Naive thymus-derived CD4-positive, alpha-beta T cell (primary cell): ENCODE measurements around the gene AMOTL1. TPM values are rescaled to one million over a fixed set of nuclear protein-coding genes. Genes with fewer than 3 reads are reported as not detected.

Source experiments
- ATAC-seq: fragments of 150-1000 bp; cut with Tn5 transposase; 2 replicates; pipeline ENCODE4 v1.10.0; 2021; ENCODE audit warnings: mild to moderate bottlenecking, moderate library complexity
- CTCF ChIA-PET: fragments of 350-600 bp; sonication (Branson Sonifier 250); formaldehyde crosslinking; loops from one replicate; lab custom pipeline; 2021; ENCODE audit warnings: antibody characterized with exemption; lab: Charles Lee
- POLR2A ChIA-PET: fragments of 350-600 bp; sonication (Branson Sonifier 250); formaldehyde crosslinking; loops from one replicate; lab custom pipeline; 2021; ENCODE audit warnings: antibody characterized with exemption, inconsistent platforms; lab: Charles Lee
- DNase-seq, 9 donors: peaks; one replicate each; pipeline versions ENCODE4 v3.0.0 to v3.0.0-alpha.2; 2020 to 2022; ENCODE audit warnings: mixed read lengths in 1 of 9
- H3K27ac ChIP-seq: one replicate; pipeline ENCODE4 v1.7.0; 2013; ENCODE audit warnings: mild to moderate bottlenecking, low read depth, low read length, moderate library complexity
- H3K27me3 ChIP-seq, 2 donors: one replicate each; pipeline ENCODE4 v1.7.0; 2013; ENCODE audit warnings: low read length in 2 of 2, mild to moderate bottlenecking in 2 of 2, moderate library complexity in 2 of 2; ENCODE audit not compliant: control insufficient read depth in 2 of 2, insufficient read depth in 2 of 2
- H3K36me3 ChIP-seq, 3 experiments: 1 replicate in 2 of 3; 2 replicates in 1 of 3; pipeline ENCODE4 v1.7.0; 2013; ENCODE audit warnings: low read length in 3 of 3, mild to moderate bottlenecking in 3 of 3, moderate library complexity in 1 of 3; ENCODE audit not compliant: insufficient read depth in 3 of 3, control insufficient read depth in 2 of 3
- H3K4me1 ChIP-seq, 2 donors: one replicate each; pipeline ENCODE4 v1.7.0; 2013; ENCODE audit warnings: low read length in 2 of 2, mild to moderate bottlenecking in 2 of 2, moderate library complexity in 1 of 2; ENCODE audit not compliant: control insufficient read depth in 2 of 2, insufficient read depth in 2 of 2
- H3K4me3 ChIP-seq: 2 replicates; pipeline ENCODE4 v1.7.0; 2013; ENCODE audit warnings: mild to moderate bottlenecking, low read length
- H3K9me3 ChIP-seq, 3 experiments: 1 replicate in 2 of 3; 2 replicates in 1 of 3; pipeline ENCODE4 v1.7.0; 2013; ENCODE audit warnings: low read length in 3 of 3; ENCODE audit not compliant: control insufficient read depth in 2 of 3
- H3K27ac Mint-ChIP-seq, 9 donors: one replicate each; pipeline ENCODE4 v1.8.0; 2020 to 2022; ENCODE audit warnings: mixed read lengths in 9 of 9, mild to moderate bottlenecking in 8 of 9, moderate library complexity in 5 of 9, inconsistent platforms in 2 of 9
- H3K27me3 Mint-ChIP-seq, 5 donors: one replicate each; pipeline ENCODE4 v1.8.0; 2021 to 2022; ENCODE audit warnings: mixed read lengths in 5 of 5, mild to moderate bottlenecking in 1 of 5
- H3K36me3 Mint-ChIP-seq, 5 donors: one replicate each; pipeline ENCODE4 v1.8.0; 2020 to 2022; ENCODE audit warnings: mixed read lengths in 5 of 5, mild to moderate bottlenecking in 3 of 5, inconsistent platforms in 1 of 5
- H3K4me1 Mint-ChIP-seq, 7 donors: one replicate each; pipeline ENCODE4 v1.8.0; 2020 to 2022; ENCODE audit warnings: mixed read lengths in 7 of 7, mild to moderate bottlenecking in 3 of 7, inconsistent platforms in 1 of 7
- H3K4me3 Mint-ChIP-seq, 10 donors: one replicate each; pipeline ENCODE4 v1.8.0; 2020 to 2022; ENCODE audit warnings: mild to moderate bottlenecking in 10 of 10, mixed read lengths in 10 of 10, moderate library complexity in 6 of 10, inconsistent platforms in 2 of 10
- H3K9me3 Mint-ChIP-seq, 11 donors: one replicate each; pipeline ENCODE4 v1.8.0; 2020 to 2022; ENCODE audit warnings: mixed read lengths in 11 of 11, mild to moderate bottlenecking in 4 of 11, inconsistent platforms in 1 of 11, moderate library complexity in 1 of 11
- intact Hi-C, 2 donors: fragments of 100-400 bp; cut with micrococcal nuclease; formaldehyde crosslinking; loops; one replicate each; pipeline ENCODE4 v1.15.1; 2023
- polyA plus RNA-seq, 2 donors: library from polyadenylated mRNA; unstranded; fragments of 300-500 nt; fragmentation: Illumina TruSeq; gene quantifications; one replicate each; pipeline ENCODE4 v1.2.3, GENCODE V29; 2021
- total RNA-seq, 6 experiments: library from RNA in 5 of 6; stranded (reverse) in 5 of 6; gene quantifications; 1 replicate in 5 of 6; 2 replicates in 1 of 6; pipeline ENCODE4 v1.2.3 and lab custom pipeline; 2021 to 2026

Gene AMOTL1
- total and polyA plus RNA-seq, 7 experiments from 2014 or later, result 0.05 to 6.3 (median 0.27) TPM; not detected in 2

- ATAC-seq, result no peak
- Histone ChIP-seq H3K4me1 (no peaks in the 10 kb centered on the region), H3K4me3 (no peak overlapping the region), H3K36me3 (no peaks in the 10 kb centered on the region), H3K9me3 (no peaks in the 10 kb centered on the region), H3K27ac (no peak overlapping the region), H3K27me3 (no peaks in the 10 kb centered on the region)
- Mint-ChIP-seq H3K36me3 (peaks cover 0 to 2% (median 0%) of the 10 kb centered on the region in 5 donors), H3K4me3 (no peak overlapping the region), H3K27ac (no peak overlapping the region), H3K27me3 (peaks cover 0 to 11% (median 5%) of the 10 kb centered on the region in 5 donors), H3K4me1 (no peaks in the 10 kb centered on the region), H3K9me3 (peaks cover 0 to 2% (median 0%) of the 10 kb centered on the region in 11 donors)
- intact Hi-C loops, result no loop called here
- DNase-seq, result no peak
- POLR2A ChIA-PET, result no interaction called here
- CTCF ChIA-PET, result no interaction called here
These were observed 26.4 kb downstream of the AMOTL1 start for GRCh38 chr11:94794287-94795168.

DNA sequence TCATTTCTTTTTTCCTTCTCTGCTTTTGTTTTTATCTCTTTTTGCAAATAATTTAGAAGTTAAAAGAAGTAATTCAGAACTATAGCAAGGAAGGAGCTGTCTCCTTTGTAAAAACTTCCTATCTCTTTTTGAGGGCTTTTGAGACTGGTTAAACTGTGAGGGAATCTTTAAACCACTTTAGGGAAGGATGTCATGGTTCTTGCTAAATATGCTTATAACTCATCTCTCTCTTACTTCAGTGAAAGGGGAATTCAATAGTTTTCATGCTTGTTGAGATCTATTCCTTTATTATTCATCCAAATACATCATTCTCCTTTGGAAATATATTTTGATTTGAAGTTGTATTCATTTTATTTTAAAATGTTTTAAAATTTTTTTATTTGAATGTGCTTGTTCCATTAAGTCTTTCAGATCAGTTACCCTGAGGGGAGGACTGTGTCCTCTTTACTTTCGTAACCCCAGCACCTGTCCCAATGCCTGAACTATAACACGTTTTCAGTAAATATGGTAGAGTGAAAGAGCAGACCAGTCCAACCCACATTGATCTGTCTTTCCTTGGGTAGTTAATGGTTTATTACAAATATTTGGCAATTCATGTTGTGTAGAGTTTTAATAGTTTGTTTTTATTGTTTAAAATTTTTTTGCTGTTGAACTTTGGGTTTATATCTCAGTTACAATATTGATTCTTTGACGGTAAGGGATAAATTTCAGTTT lies 27.5 kb downstream of the AMOTL1 start:
- Mint-ChIP-seq H3K4me1 (no peaks in the 10 kb centered on the region), H3K27me3 (peaks cover 0 to 11% (median 0%) of the 10 kb centered on the region in 5 donors), H3K27ac (no peak overlapping the region), H3K36me3 (peaks cover 0 to 2% (median 0%) of the 10 kb centered on the region in 5 donors), H3K9me3 (peaks cover 0 to 2% (median 0%) of the 10 kb centered on the region in 11 donors), H3K4me3 (no peak overlapping the region)
- no peak for ATAC-seq
- DNase-seq, result no peak
- intact Hi-C loops, result no loop called here
- Histone ChIP-seq H3K9me3 (no peaks in the 10 kb centered on the region), H3K4me1 (no peaks in the 10 kb centered on the region), H3K4me3 (no peak overlapping the region), H3K27me3 (no peaks in the 10 kb centered on the region), H3K27ac (no peak overlapping the region), H3K36me3 (no peaks in the 10 kb centered on the region)
- POLR2A ChIA-PET, result no interaction called here
- CTCF ChIA-PET, result no interaction called here

DNA sequence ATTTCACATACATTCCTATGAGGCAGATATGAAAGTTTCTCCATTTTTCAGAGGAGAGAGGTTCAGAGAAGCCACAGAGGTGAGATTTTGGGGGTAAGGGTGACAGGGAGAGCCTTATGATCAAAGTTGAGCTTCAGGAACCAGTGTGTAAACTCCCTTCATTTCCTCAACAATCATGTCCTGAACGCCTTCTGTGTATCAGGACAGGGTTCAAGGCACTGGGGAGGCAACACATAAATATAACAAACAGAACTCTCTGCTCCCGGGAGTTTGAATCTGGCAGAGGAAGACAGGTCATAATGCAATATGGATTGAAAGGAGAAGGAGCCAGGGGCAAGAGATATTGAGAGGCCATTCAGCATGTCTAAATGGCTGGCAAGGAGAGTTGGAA lies 28.0 kb downstream of the AMOTL1 start:
- Histone ChIP-seq H3K9me3 (no peaks in the 10 kb centered on the region), H3K4me3 (no peak overlapping the region), H3K27ac (no peak overlapping the region), H3K27me3 (no peaks in the 10 kb centered on the region), H3K36me3 (no peaks in the 10 kb centered on the region), H3K4me1 (no peaks in the 10 kb centered on the region)
- peaks cover 0 to 2% (median 0%) of the 10 kb centered on the region in 11 donors for H3K9me3 Mint-ChIP-seq
- DNase-seq (no peak), ATAC-seq (no peak)
- no peaks in the 10 kb centered on the region for H3K4me1 Mint-ChIP-seq
- POLR2A ChIA-PET, result no interaction called here
- H3K36me3 Mint-ChIP-seq, result peaks cover 0 to 2% (median 0%) of the 10 kb centered on the region in 5 donors
- H3K4me3 Mint-ChIP-seq, result no peak overlapping the region
- CTCF ChIA-PET, result no interaction called here
- no peak overlapping the region for H3K27ac Mint-ChIP-seq
- peaks cover 0 to 11% (median 0%) of the 10 kb centered on the region in 5 donors for H3K27me3 Mint-ChIP-seq
- intact Hi-C loops, result no loop called here

DNA sequence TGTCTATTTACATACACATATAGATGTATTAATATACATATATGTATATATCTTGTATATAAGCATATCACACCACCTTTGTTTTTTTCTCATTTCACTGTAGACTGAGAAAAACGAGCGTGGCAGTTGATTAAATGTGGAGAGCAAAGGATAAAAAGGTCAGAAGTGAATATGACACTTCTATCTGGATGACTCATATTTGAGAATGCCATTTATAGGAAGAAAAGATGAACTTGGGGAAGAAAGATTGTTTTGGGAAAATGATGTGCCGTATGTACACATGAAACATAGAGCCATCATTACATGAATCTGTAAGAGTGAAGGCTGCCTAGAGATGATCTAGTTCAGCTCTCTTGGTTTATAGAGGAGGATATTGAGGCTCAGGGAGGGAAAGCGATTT lies 28.7 kb downstream of the AMOTL1 start:
- Mint-ChIP-seq H3K4me3 (no peak overlapping the region), H3K4me1 (no peaks in the 10 kb centered on the region), H3K27me3 (peaks cover 0 to 13% (median 0%) of the 10 kb centered on the region in 5 donors), H3K27ac (no peak overlapping the region), H3K36me3 (peaks cover 0 to 2% (median 0%) of the 10 kb centered on the region in 5 donors), H3K9me3 (peaks cover 0 to 2% (median 0%) of the 10 kb centered on the region in 11 donors)
- POLR2A ChIA-PET, result no interaction called here
- Histone ChIP-seq H3K4me3 (no peak overlapping the region), H3K9me3 (no peaks in the 10 kb centered on the region), H3K4me1 (no peaks in the 10 kb centered on the region), H3K27ac (no peak overlapping the region), H3K27me3 (no peaks in the 10 kb centered on the region), H3K36me3 (no peaks in the 10 kb centered on the region)
- CTCF ChIA-PET, result no interaction called here
- intact Hi-C loops, result no loop called here
- no peak for ATAC-seq
- DNase-seq, result no peak

DNA sequence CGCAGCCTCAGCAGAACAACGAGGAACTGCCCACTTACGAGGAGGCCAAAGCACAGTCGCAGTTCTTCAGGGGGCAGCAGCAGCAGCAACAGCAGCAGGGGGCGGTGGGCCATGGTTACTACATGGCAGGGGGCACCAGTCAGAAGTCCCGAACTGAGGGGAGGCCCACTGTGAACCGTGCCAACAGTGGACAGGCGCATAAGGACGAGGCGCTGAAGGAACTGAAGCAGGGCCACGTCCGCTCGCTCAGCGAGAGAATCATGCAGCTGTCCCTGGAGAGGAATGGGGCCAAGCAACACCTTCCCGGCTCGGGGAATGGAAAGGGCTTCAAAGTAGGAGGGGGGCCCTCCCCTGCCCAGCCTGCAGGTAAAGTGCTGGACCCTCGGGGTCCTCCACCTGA lies 31.6 kb downstream of the AMOTL1 start:
- no peaks in the 10 kb centered on the region for H3K27me3 ChIP-seq
- POLR2A ChIA-PET, result no interaction called here
- Mint-ChIP-seq H3K27me3 (peaks cover 0 to 10% (median 0%) of the 10 kb centered on the region in 5 donors), H3K36me3 (peaks cover 0 to 1% (median 0%) of the 10 kb centered on the region in 5 donors), H3K4me1 (no peaks in the 10 kb centered on the region), H3K9me3 (no peaks in the 10 kb centered on the region), H3K27ac (no peak overlapping the region), H3K4me3 (no peak overlapping the region)
- H3K4me3 ChIP-seq, result no peak overlapping the region
- intact Hi-C loops, result no loop called here
- H3K9me3 ChIP-seq, result no peaks in the 10 kb centered on the region
- H3K27ac ChIP-seq, result no peak overlapping the region
- ATAC-seq (no peak), DNase-seq (no peak)
- CTCF ChIA-PET, result no interaction called here
- H3K4me1 ChIP-seq, result no peaks in the 10 kb centered on the region
- H3K36me3 ChIP-seq, result no peaks in the 10 kb centered on the region

GRCh38 chr11:94800414-94800813 lies 32.3 kb downstream of the AMOTL1 start:
- no peaks in the 10 kb centered on the region for H3K9me3 ChIP-seq
- no peaks in the 10 kb centered on the region for H3K4me1 ChIP-seq
- Mint-ChIP-seq H3K4me3 (no peak overlapping the region), H3K36me3 (peaks cover 0 to 1% (median 0%) of the 10 kb centered on the region in 5 donors), H3K27ac (no peak overlapping the region), H3K9me3 (no peaks in the 10 kb centered on the region), H3K27me3 (peaks cover 0 to 6% (median 0%) of the 10 kb centered on the region in 5 donors), H3K4me1 (no peaks in the 10 kb centered on the region)
- intact Hi-C loops, result no loop called here
- H3K27me3 ChIP-seq, result no peaks in the 10 kb centered on the region
- no peak overlapping the region for H3K4me3 ChIP-seq
- POLR2A ChIA-PET, result no interaction called here
- ATAC-seq (no peak), DNase-seq (no peak)
- no peaks in the 10 kb centered on the region for H3K36me3 ChIP-seq
- CTCF ChIA-PET, result no interaction called here
- H3K27ac ChIP-seq, result no peak overlapping the region
